Thyroid gland (tissue), 4 donors: Measurements from ENCODE around the gene ABCG2. TPM values are rescaled to one million over a fixed set of nuclear protein-coding genes. Genes with fewer than 3 reads are reported as not detected.

ENCODE experiments used
- DNase-seq, 2 donors: peaks; one replicate each; pipeline ENCODE4 v3.0.0-alpha.2; 2019
- H3K27ac ChIP-seq, 3 donors: fragments of 200-600 bp; sonication (generic); 1 replicate in 2 of 3; 2 replicates in 1 of 3; pipeline ENCODE4 v1.5.1; 2016 to 2019; ENCODE audit warnings: mild to moderate bottlenecking in 1 of 3, moderate library complexity in 1 of 3
- H3K27me3 ChIP-seq: fragments of 200-600 bp; sonication (generic); one replicate; pipeline ENCODE4 v1.5.1; 2019
- H3K36me3 ChIP-seq, 2 donors: fragments of 200-600 bp; sonication (generic); one replicate each; pipeline ENCODE4 v1.5.1; 2016 to 2019
- H3K4me1 ChIP-seq, 2 donors: fragments of 200-600 bp; sonication (generic); one replicate each; pipeline ENCODE4 v1.5.1; 2017 to 2019
- H3K4me3 ChIP-seq, 3 donors: fragments of 200-600 bp; sonication (generic); replicated peaks in 1 of 3; 1 replicate in 2 of 3; 2 replicates in 1 of 3; pipeline ENCODE4 v1.5.1; 2016; ENCODE audit warnings: mild to moderate bottlenecking in 1 of 3
- H3K9me3 ChIP-seq: fragments of 200-600 bp; sonication (generic); one replicate; pipeline ENCODE4 v1.5.1; 2017
- CTCF ChIP-seq, 6 experiments: fragments of 200-600 bp in 3 of 6; fragments of 450-650 bp in 3 of 6; sonication (generic) in 3 of 6; IDR thresholded peaks; one replicate each; pipeline ENCODE4 v1.5.1; 2016 to 2019; ENCODE audit warnings: antibody characterized with exemption in 6 of 6, mild to moderate bottlenecking in 2 of 6, inconsistent platforms in 1 of 6, moderate library complexity in 1 of 6
- POLR2A ChIP-seq, 2 donors: fragments of 450-650 bp; IDR thresholded peaks; one replicate each; pipeline ENCODE4 v1.6.1; 2017; ENCODE audit warnings: antibody characterized with exemption in 2 of 2, mild to moderate bottlenecking in 2 of 2, moderate library complexity in 1 of 2
- WGBS, 2 donors: methylation state at CpG; one replicate each; pipeline ENCODE4 v1.1.5; 2017; 5-methylcytosine and 5-hydroxymethylcytosine counted together
- intact Hi-C: fragments of 100-400 bp; cut with DNase I; formaldehyde crosslinking; loops from one replicate; pipeline ENCODE4 v1.15.1; 2023
- total RNA-seq, 4 donors: library from RNA; depleted of rRNA; stranded (reverse); fragments of >200 nt; gene quantifications; one replicate each; pipeline ENCODE4 v1.2.3, GENCODE V29; 2016

The ABCG2 gene
- total RNA-seq, 4 donors from 2014 or later, result 3.9 to 26.3 (median 9.4) TPM

- Histone ChIP-seq H3K4me1 (no peaks in the 10 kb centered on the region), H3K9me3 (no peaks in the 10 kb centered on the region), H3K27ac (no peak overlapping the region), H3K36me3 (no peaks in the 10 kb centered on the region), H3K27me3 (no peaks in the 10 kb centered on the region), H3K4me3 (no peak overlapping the region)
- WGBS, 2 donors, result 89 to 90% methylated on average over 2 of the region's 2 CpGs
- TF ChIP-seq CTCF (IDR thresholded peaks at IDR 0.05) (no peak), POLR2A (IDR thresholded peaks at IDR 0.05) (no peak)
- intact Hi-C loops, result no loop called here
- DNase-seq, result no peak
Measured at GRCh38 chr4:88097301-88097700, 61.1 kb downstream of the ABCG2 start.

- H3K27me3 ChIP-seq, result no peaks in the 10 kb centered on the region
- intact Hi-C loops, result no loop called here
- H3K36me3 ChIP-seq, result no peaks in the 10 kb centered on the region
- DNase-seq, result no peak
- H3K4me3 ChIP-seq, result no peak overlapping the region
- 85 to 87% methylated on average over 5 of the region's 5 CpGs for WGBS, 2 donors
- no peaks in the 10 kb centered on the region for H3K4me1 ChIP-seq
- TF ChIP-seq CTCF (IDR thresholded peaks at IDR 0.05) (no peak), POLR2A (IDR thresholded peaks at IDR 0.05) (no peak)
- H3K27ac ChIP-seq, result no peak overlapping the region
- H3K9me3 ChIP-seq, result no peaks in the 10 kb centered on the region
Measured at GRCh38 chr4:88093874-88094273, 64.6 kb downstream of the ABCG2 start.

DNA sequence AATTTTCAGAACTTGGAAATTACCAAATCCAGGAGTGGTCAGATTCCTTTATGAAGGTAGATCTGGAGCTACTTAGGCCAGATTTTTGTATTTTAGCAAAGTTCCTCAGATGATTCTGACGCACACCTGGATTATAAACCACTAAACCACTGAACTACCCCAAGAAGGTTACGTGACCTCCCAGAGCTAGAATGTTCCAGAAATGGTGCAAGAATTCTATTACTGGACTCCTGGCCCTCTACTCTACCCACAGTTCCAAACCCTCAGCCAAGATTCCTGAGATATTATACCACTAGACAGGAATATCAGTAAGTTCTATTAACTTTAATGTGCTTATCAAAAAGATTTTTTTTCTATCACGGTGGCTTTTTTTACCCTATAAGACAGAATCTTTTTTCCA lies 67.1 kb downstream of the ABCG2 start:
- H3K9me3 ChIP-seq, result no peaks in the 10 kb centered on the region
- 95 to 96% methylated on average over 3 of the region's 3 CpGs for WGBS, 2 donors
- H3K36me3 ChIP-seq, result no peaks in the 10 kb centered on the region
- H3K4me1 ChIP-seq, result no peaks in the 10 kb centered on the region
- H3K27ac ChIP-seq, result no peak overlapping the region
- no peak for DNase-seq
- H3K4me3 ChIP-seq, result no peak overlapping the region
- H3K27me3 ChIP-seq, result no peaks in the 10 kb centered on the region
- TF ChIP-seq POLR2A (IDR thresholded peaks at IDR 0.05) (no peak), CTCF (IDR thresholded peaks at IDR 0.05) (no peak)
- intact Hi-C loops, result no loop called here

DNA sequence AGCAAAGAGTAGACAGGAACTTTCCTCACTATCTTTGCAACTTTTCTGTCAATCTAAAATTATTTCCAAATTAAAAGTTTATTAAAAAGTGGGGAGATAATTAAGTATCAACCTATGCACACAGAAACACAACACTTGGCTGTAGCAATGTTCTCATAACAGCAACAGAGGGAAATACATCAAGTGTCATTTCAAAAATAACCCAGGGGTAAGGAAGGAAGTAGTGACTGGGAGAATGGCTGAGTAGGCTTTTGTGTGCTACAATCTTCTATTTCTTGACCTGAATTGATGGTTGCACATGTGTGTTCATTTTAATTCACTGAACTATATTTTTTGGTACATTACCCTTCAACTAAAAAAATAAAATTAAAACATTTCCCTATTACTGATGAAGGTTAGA lies 67.5 kb downstream of the ABCG2 start:
- Histone ChIP-seq H3K36me3 (no peaks in the 10 kb centered on the region), H3K27me3 (no peaks in the 10 kb centered on the region), H3K4me1 (no peaks in the 10 kb centered on the region), H3K4me3 (no peak overlapping the region), H3K9me3 (no peaks in the 10 kb centered on the region), H3K27ac (no peak overlapping the region)
- DNase-seq, result no peak
- intact Hi-C loops, result no loop called here
- TF ChIP-seq CTCF (IDR thresholded peaks at IDR 0.05) (no peak), POLR2A (IDR thresholded peaks at IDR 0.05) (no peak)

DNA sequence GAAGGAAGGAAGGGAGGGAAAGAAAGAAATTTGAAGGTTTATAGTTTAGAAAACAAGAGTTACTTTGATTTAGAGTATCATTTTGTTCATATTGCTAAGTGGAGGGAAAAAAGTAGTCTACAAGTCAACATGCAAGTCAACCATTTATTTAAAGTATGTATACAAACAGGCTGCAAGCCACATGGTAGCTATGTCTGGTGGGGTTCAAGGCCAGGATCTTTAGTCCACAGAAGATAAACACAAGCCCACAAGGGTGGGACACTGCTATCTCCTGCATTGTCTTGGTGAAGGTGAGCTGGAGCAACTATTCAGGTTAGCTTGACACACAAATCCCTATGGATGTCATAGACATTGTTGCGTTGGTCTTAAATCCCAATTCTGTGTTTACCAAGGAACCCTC lies 71.4 kb downstream of the ABCG2 start:
- DNase-seq, result no peak
- Histone ChIP-seq H3K36me3 (no peaks in the 10 kb centered on the region), H3K27ac (no peak overlapping the region), H3K4me3 (no peak overlapping the region), H3K9me3 (no peaks in the 10 kb centered on the region), H3K27me3 (no peaks in the 10 kb centered on the region), H3K4me1 (no peaks in the 10 kb centered on the region)
- 95 to 100% methylated on average over 1 of the region's 1 CpG for WGBS, 2 donors
- TF ChIP-seq POLR2A (IDR thresholded peaks at IDR 0.05), result no peak
- TF ChIP-seq CTCF (IDR thresholded peaks at IDR 0.05), result no peak
- intact Hi-C loops, result no loop called here
